Left renal cortex interstitium (tissue), 4 donors: ENCODE measurements around the gene SFTPB. TPM values are rescaled to one million over a fixed set of nuclear protein-coding genes. Genes with fewer than 3 reads are reported as not detected.
"Not testable (repeated sequence)": the region's sequence is repeated elsewhere in the genome, so short reads cannot be mapped to it uniquely, and the experiment has no call there.

Experiments used
- DNase-seq, 4 donors: peaks; one replicate each; pipeline ENCODE4 v3.0.0-alpha.2; 2013; ENCODE audit warnings: low read depth in 4 of 4, low spot score in 2 of 4, missing footprints in 1 of 4
- polyA plus RNA-seq, 4 donors: library from polyadenylated mRNA; unstranded; fragments of 120-200 nt; gene quantifications; one replicate each; pipeline ENCODE4 v1.2.1, GENCODE V29; 2013; ENCODE audit not compliant: insufficient read length in 4 of 4

Gene SFTPB
- polyA plus RNA-seq, 4 donors = 0.09 to 0.61 (median 0.14) TPM

DNA sequence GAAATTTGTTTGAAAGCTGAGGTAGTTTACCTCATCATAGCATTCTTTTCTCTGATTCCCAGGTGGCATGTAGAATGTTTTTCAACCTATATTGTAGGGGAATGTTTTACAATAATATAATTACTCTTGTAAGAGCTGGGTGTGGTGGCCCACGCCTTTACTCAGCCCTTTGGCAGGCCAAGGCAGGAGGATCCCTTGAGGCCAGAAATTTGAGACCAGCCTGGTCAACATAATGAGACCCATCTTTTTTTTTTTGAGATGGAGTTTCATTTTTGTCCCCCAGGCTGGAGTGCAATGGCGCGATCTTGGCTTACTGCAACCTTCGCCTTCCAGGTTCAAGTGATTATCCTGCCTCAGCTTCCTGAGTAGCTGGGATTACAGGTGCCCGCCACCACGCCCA, 48.4 kb downstream of the SFTPB start:
- DNase-seq = no peak

DNA sequence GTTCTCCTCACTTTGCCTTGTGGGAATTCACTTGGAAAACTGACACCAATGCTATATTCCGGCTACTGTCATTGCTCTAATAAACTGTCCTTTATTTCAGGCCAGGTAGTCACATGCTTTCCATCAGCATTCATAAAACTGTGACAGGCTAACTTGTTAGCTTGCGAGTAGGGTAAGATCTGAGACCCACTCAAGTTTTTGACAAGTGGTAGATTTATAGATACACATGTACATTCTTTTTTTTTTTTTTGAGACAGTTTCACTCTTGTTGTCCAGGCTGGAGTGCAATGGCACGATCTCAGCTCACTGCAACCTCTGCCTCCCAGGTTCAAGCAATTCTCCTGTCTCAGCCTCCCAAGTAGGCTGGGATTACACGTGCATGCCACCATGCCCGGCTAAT, 50.3 kb downstream of the SFTPB start:
- DNase-seq = not testable (repeated sequence)

- no peak for DNase-seq
Observed at GRCh38 chr2:85615413-85615728, 52.6 kb downstream of the SFTPB start.

- not testable (repeated sequence) for DNase-seq
Observed at GRCh38 chr2:85614757-85615156, 53.2 kb downstream of the SFTPB start.

- no peak for DNase-seq
Observed at GRCh38 chr2:85613717-85614515, 54.1 kb downstream of the SFTPB start.

- peak; percentile 81 to 90 (median 84) for DNase-seq
Observed at GRCh38 chr2:85611705-85612587, 56.1 kb downstream of the SFTPB start, which contains the start of gene C2orf68. Gene C2orf68, minus strand, starts transcription at chr2:85612066. Its CDS starts 82 bp downstream, at chr2:85611984.

DNA sequence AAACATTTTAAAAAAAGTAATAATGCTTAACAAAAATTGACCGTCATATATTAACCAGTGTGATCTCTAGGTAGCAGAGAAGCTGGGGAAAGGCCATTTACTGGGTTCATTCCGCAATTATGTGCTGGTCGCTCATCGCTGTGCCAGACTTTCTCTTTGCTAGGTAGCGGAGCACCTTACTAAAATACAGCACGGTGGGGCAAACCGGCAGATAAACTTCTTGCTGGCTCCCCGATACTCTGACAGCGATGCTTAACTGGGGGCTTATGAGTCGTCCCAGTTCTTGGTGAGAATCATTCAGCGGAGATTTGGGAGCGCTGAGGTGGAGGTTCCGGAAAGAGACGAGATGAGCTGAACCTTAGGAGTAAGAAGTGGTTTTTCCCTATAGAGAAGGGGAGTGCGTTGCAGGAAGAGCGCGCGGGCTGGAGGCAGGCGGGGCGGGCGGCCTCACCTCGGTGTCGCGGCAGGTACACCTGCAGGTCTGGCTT, 56.7 kb downstream of the SFTPB start:
- DNase-seq = no peak

Other genes with a start within 250 kb of the SFTPB start
- 1 to 10 TPM in 2 of 4 donors, under 1 TPM in 2; 0.56 to 1.4 (median 0.95) TPM for gene SH2D6, start 249.5 kb downstream of the SFTPB start, polyA plus RNA-seq
- gene MAT2A, start 129.0 kb downstream of the SFTPB start, polyA plus RNA-seq = 100 to 1,000 TPM; 277 to 434 (median 344) TPM
- 10 to 100 TPM; 42.1 to 48.1 (median 43.3) TPM for gene GGCX, start 106.7 kb downstream of the SFTPB start, polyA plus RNA-seq
- gene VAMP8, start 90.6 kb downstream of the SFTPB start, polyA plus RNA-seq = 10 to 100 TPM; 86.5 to 99.5 (median 91.1) TPM
- 10 to 100 TPM; 37.1 to 54.2 (median 45.7) TPM for gene VAMP5, start 83.8 kb downstream of the SFTPB start, polyA plus RNA-seq
- gene RNF181, start 72.5 kb downstream of the SFTPB start, polyA plus RNA-seq = 100 to 1,000 TPM; 127 to 154 (median 143) TPM
- gene TMEM150A, start 65.5 kb downstream of the SFTPB start, polyA plus RNA-seq = 10 to 100 TPM; 33.7 to 43.0 (median 36.7) TPM
- 10 to 100 TPM; 55.2 to 83.3 (median 69.6) TPM for gene C2orf68, start 56.1 kb downstream of the SFTPB start, polyA plus RNA-seq
- gene USP39, start 52.0 kb downstream of the SFTPB start, polyA plus RNA-seq = 10 to 100 TPM; 61.8 to 72.5 (median 67.4) TPM
- under 1 TPM; 0.18 to 0.74 (median 0.61) TPM for gene GNLY, start 26.2 kb upstream of the SFTPB start, polyA plus RNA-seq
- 10 to 100 TPM; 14.2 to 18.6 (median 16.7) TPM for gene ATOH8, start 85.8 kb upstream of the SFTPB start, polyA plus RNA-seq
- gene ST3GAL5, start 220.8 kb upstream of the SFTPB start, polyA plus RNA-seq = 10 to 100 TPM in 3 of 4 donors, 1 to 10 TPM in 1; 9.5 to 12.6 (median 12.3) TPM